ENCODE measurements around the gene PHTF1. TPM values are rescaled to one million over a fixed set of nuclear protein-coding genes. Genes with fewer than 3 reads are reported as not detected.

The PHTF1 gene
- total and polyA plus RNA-seq, 8 donors, result 4.6 to 12.9 (median 6.3) TPM

GRCh38 chr1:113786069-113786468 lies 26.8 kb upstream of the PHTF1 start:
- DNase-seq (no peak), ATAC-seq (peak in 1 of 4 donors; percentile 37), FAIRE-seq (no peak)
- intact Hi-C loops (cut with DNase I), result no loop called here
- H3K27me3 ChIP-seq, result no peaks in the 10 kb centered on the region
- H3K4me3 ChIP-seq, result no peak overlapping the region
- 23 to 28% methylated on average over 1 of the region's 1 CpG for WGBS, 2 donors
- H3K4me1 ChIP-seq, result peaks cover 23 to 40% (median 36%) of the 10 kb centered on the region in 3 donors
- no peak for TF ChIP-seq CTCF (IDR thresholded peaks at IDR 0.05)
- H3K27ac ChIP-seq, result no peak overlapping the region
- no peaks in the 10 kb centered on the region for H3K36me3 ChIP-seq
- no peaks in the 10 kb centered on the region for H3K9me3 ChIP-seq

GRCh38 chr1:113784104-113784779 lies 25.0 kb upstream of the PHTF1 start:
- H3K9me3 ChIP-seq, result no peaks in the 10 kb centered on the region
- no peak overlapping the region for H3K4me3 ChIP-seq
- no peaks in the 10 kb centered on the region for H3K27me3 ChIP-seq
- peaks cover 23 to 43% (median 40%) of the 10 kb centered on the region in 3 donors for H3K4me1 ChIP-seq
- no peaks in the 10 kb centered on the region for H3K36me3 ChIP-seq
- peak overlapping the region in 2 of 4 donors; percentile 39 to 50 for H3K27ac ChIP-seq
- FAIRE-seq (no peak), DNase-seq (no peak), ATAC-seq (peak; percentile 17 to 56 (median 40))
- intact Hi-C loops (cut with DNase I), result no loop called here
- TF ChIP-seq CTCF (IDR thresholded peaks at IDR 0.05), result no peak
- WGBS, 2 donors, result 45 to 54% methylated on average over 5 of the region's 5 CpGs

- Histone ChIP-seq H3K36me3 (no peaks in the 10 kb centered on the region), H3K4me1 (peaks cover 23 to 43% (median 34%) of the 10 kb centered on the region in 3 donors), H3K27ac (peak overlapping the region in 2 of 4 donors; percentile 39 to 50), H3K4me3 (no peak overlapping the region), H3K27me3 (no peaks in the 10 kb centered on the region), H3K9me3 (no peaks in the 10 kb centered on the region)
- intact Hi-C loops (cut with DNase I), result no loop called here
- WGBS, 2 donors, result 44 to 46% methylated on average over 4 of the region's 4 CpGs
- FAIRE-seq (no peak), DNase-seq (peak in 1 of 6 donors; percentile 28), ATAC-seq (peak; percentile 64 to 87 (median 77))
- no peak for TF ChIP-seq CTCF (IDR thresholded peaks at IDR 0.05)
These were observed 24.2 kb upstream of the PHTF1 start for GRCh38 chr1:113783254-113784103.

GRCh38 chr1:113782406-113782805 lies 23.1 kb upstream of the PHTF1 start:
- TF ChIP-seq CTCF (IDR thresholded peaks at IDR 0.05), result no peak
- no peaks in the 10 kb centered on the region for H3K9me3 ChIP-seq
- H3K36me3 ChIP-seq, result no peaks in the 10 kb centered on the region
- H3K4me1 ChIP-seq, result peaks cover 23 to 43% (median 33%) of the 10 kb centered on the region in 3 donors
- no peak overlapping the region for H3K4me3 ChIP-seq
- DNase-seq (no peak), FAIRE-seq (no peak), ATAC-seq (no peak)
- H3K27ac ChIP-seq, result no peak overlapping the region
- 22 to 23% methylated on average over 2 of the region's 2 CpGs for WGBS, 2 donors
- intact Hi-C loops (cut with DNase I), result no loop called here
- H3K27me3 ChIP-seq, result no peaks in the 10 kb centered on the region
